ENCODE data around the gene ADGRV1. TPM values are rescaled to one million over a fixed set of nuclear protein-coding genes. Genes with fewer than 3 reads are reported as not detected.

ADGRV1 gene
- total and polyA plus RNA-seq, 2 experiments from 2014 or later: 15.5 to 19.6 TPM

- Histone ChIP-seq H3K4me1 (ENCODE audit: low read depth) (peaks cover 3% of the 10 kb centered on the region), H3K9me3 (ENCODE audit: low read depth) (no peaks in the 10 kb centered on the region), H3K27me3 (no peaks in the 10 kb centered on the region), H3K27ac (no peak overlapping the region), H3K4me3 (no peak overlapping the region), H3K36me3 (no peaks in the 10 kb centered on the region)
- no peak for TF ChIP-seq CTCF (IDR thresholded peaks at IDR 0.05; ENCODE audit: low read depth, low read length)
- DNase-seq (ENCODE audit: low read depth in 1 of 2, low spot score in 1 of 2): no peak
Observed at GRCh38 chr5:90689064-90689463, 130.5 kb downstream of the ADGRV1 start.

- Histone ChIP-seq H3K36me3 (no peaks in the 10 kb centered on the region), H3K9me3 (ENCODE audit: low read depth) (no peaks in the 10 kb centered on the region), H3K4me1 (ENCODE audit: low read depth) (peaks cover 3% of the 10 kb centered on the region), H3K27ac (no peak overlapping the region), H3K27me3 (no peaks in the 10 kb centered on the region), H3K4me3 (no peak overlapping the region)
- DNase-seq (ENCODE audit: low read depth in 1 of 2, low spot score in 1 of 2): no peak
- TF ChIP-seq CTCF (IDR thresholded peaks at IDR 0.05; ENCODE audit: low read depth, low read length): no peak
Observed at GRCh38 chr5:90690307-90690706, 131.7 kb downstream of the ADGRV1 start.

GRCh38 chr5:90691533-90691932, 132.9 kb downstream of the ADGRV1 start:
- Histone ChIP-seq H3K4me1 (ENCODE audit: low read depth) (peaks cover 3% of the 10 kb centered on the region), H3K27me3 (no peaks in the 10 kb centered on the region), H3K9me3 (ENCODE audit: low read depth) (no peaks in the 10 kb centered on the region), H3K27ac (no peak overlapping the region), H3K36me3 (no peaks in the 10 kb centered on the region), H3K4me3 (no peak overlapping the region)
- no peak for DNase-seq (ENCODE audit: low read depth in 1 of 2, low spot score in 1 of 2)
- no peak for TF ChIP-seq CTCF (IDR thresholded peaks at IDR 0.05; ENCODE audit: low read depth, low read length)

GRCh38 chr5:90696153-90696552, 137.6 kb downstream of the ADGRV1 start:
- Histone ChIP-seq H3K36me3 (no peaks in the 10 kb centered on the region), H3K4me3 (no peak overlapping the region), H3K27ac (no peak overlapping the region), H3K27me3 (no peaks in the 10 kb centered on the region), H3K9me3 (ENCODE audit: low read depth) (no peaks in the 10 kb centered on the region), H3K4me1 (ENCODE audit: low read depth) (peaks cover 9% of the 10 kb centered on the region)
- no peak for DNase-seq (ENCODE audit: low read depth in 1 of 2, low spot score in 1 of 2)
- no peak for TF ChIP-seq CTCF (IDR thresholded peaks at IDR 0.05; ENCODE audit: low read depth, low read length)

GRCh38 chr5:90700299-90700698, 141.7 kb downstream of the ADGRV1 start:
- H3K27me3 ChIP-seq: no peaks in the 10 kb centered on the region
- no peak for DNase-seq (ENCODE audit: low read depth in 1 of 2, low spot score in 1 of 2)
- no peaks in the 10 kb centered on the region for H3K36me3 ChIP-seq
- H3K4me1 ChIP-seq (ENCODE audit: low read depth): peaks cover 7% of the 10 kb centered on the region
- H3K27ac ChIP-seq: no peak overlapping the region
- H3K4me3 ChIP-seq: no peak overlapping the region
- no peak for TF ChIP-seq CTCF (IDR thresholded peaks at IDR 0.05; ENCODE audit: low read depth, low read length)
- no peaks in the 10 kb centered on the region for H3K9me3 ChIP-seq (ENCODE audit: low read depth)

GRCh38 chr5:90703932-90704331, 145.3 kb downstream of the ADGRV1 start:
- Histone ChIP-seq H3K27ac (no peak overlapping the region), H3K4me1 (ENCODE audit: low read depth) (peaks cover 7% of the 10 kb centered on the region), H3K9me3 (ENCODE audit: low read depth) (no peaks in the 10 kb centered on the region), H3K4me3 (no peak overlapping the region), H3K36me3 (no peaks in the 10 kb centered on the region), H3K27me3 (no peaks in the 10 kb centered on the region)
- no peak for DNase-seq (ENCODE audit: low read depth in 1 of 2, low spot score in 1 of 2)
- TF ChIP-seq CTCF (IDR thresholded peaks at IDR 0.05; ENCODE audit: low read depth, low read length): no peak
